ENCODE measurements around the gene CDH4. TPM values are rescaled to one million over a fixed set of nuclear protein-coding genes. Genes with fewer than 3 reads are reported as not detected.

CDH4 gene
- total RNA-seq, 1 donor from 2014 or later, result 12.1 TPM

DNA sequence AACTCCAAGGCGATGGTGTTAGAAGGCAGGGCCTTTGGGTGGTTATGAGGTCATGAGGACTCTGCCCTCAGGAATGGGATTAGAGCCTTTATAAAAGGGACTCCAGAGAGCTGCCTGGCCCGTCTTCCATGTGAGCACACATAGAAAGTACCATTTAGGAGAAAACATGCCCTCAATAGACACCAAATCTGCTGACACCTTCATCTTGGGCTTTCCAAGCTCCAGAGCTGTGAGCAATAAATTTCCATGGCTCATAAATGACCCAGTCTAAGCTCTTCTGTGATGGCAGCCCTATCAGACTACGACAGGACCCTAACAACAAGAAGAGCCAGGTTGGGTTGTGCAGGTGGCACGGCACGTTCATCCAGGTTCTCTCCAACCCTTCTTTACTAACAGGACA lies 189.5 kb downstream of the CDH4 start:
- FAIRE-seq (no peak), DNase-seq (ENCODE audit: low read depth) (no peak)
- Histone ChIP-seq H3K36me3 (ENCODE audit: control insufficient read depth, insufficient read depth, low read length) (no peaks in the 10 kb centered on the region), H3K27me3 (ENCODE audit: control insufficient read depth, insufficient read depth, low read length) (no peaks in the 10 kb centered on the region), H3K4me3 (ENCODE audit: low read depth, low read length) (no peak overlapping the region)
- TF ChIP-seq, protein P1, sequence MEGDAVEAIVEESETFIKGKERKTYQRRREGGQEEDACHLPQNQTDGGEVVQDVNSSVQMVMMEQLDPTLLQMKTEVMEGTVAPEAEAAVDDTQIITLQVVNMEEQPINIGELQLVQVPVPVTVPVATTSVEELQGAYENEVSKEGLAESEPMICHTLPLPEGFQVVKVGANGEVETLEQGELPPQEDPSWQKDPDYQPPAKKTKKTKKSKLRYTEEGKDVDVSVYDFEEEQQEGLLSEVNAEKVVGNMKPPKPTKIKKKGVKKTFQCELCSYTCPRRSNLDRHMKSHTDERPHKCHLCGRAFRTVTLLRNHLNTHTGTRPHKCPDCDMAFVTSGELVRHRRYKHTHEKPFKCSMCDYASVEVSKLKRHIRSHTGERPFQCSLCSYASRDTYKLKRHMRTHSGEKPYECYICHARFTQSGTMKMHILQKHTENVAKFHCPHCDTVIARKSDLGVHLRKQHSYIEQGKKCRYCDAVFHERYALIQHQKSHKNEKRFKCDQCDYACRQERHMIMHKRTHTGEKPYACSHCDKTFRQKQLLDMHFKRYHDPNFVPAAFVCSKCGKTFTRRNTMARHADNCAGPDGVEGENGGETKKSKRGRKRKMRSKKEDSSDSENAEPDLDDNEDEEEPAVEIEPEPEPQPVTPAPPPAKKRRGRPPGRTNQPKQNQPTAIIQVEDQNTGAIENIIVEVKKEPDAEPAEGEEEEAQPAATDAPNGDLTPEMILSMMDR (IDR thresholded peaks at IDR 0.05; ENCODE audit: insufficient read depth, low read length, severe bottlenecking), result no peak

DNA sequence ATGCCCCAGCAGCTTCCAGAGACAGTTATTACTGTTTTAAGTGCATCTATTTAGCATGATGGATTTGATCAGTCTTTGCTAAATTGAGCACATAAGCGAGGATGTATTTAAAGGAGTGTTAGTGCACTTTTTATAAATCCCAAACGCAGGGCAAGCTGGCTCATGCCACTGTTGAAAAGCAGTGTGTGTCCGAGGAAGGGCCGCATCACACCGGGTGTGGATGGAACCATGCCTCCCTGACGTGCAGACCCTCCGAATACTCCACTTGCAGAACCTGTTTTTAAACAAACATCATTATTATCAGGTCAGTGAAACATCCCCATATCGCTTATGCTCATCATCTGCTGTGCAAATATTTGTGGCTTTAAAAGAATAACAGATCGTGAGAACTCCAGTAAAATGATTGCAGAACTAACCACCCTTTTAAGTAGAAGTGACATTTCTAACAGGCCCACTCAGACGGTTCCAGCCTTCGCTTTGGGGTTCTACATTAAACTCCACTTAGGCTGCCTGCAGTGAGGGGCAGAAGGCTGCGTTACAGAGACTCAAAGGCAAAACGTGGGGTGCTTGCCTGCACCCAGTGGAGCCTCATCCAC lies 190.1 kb downstream of the CDH4 start:
- TF ChIP-seq, protein P1 (IDR thresholded peaks at IDR 0.05; ENCODE audit: insufficient read depth, low read length, severe bottlenecking), result no peak
- H3K36me3 ChIP-seq (ENCODE audit: control insufficient read depth, insufficient read depth, low read length), result no peaks in the 10 kb centered on the region
- H3K4me3 ChIP-seq (ENCODE audit: low read depth, low read length), result no peak overlapping the region
- DNase-seq (ENCODE audit: low read depth) (no peak), FAIRE-seq (no peak)
- no peaks in the 10 kb centered on the region for H3K27me3 ChIP-seq (ENCODE audit: control insufficient read depth, insufficient read depth, low read length)

DNA sequence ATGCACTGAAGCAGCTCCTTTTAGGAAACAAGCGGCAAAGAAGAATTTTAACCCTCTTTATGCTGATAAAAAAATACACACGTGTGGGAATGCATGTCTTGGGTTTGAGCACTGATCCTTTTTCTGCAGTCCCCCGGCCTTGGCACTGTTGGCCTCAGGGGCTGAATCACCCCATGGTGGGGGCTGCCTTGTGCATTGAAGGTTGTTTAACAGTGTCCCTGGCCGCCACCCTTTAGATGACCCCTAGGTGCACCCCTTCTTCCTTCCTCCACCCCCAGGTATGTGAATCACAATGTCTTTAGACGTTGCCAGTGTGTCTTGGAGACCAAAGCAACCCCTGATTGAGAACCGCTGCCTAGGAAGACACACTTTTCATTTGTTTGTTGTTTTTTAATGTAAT lies 190.7 kb downstream of the CDH4 start:
- H3K4me3 ChIP-seq (ENCODE audit: low read depth, low read length), result no peak overlapping the region
- no peaks in the 10 kb centered on the region for H3K36me3 ChIP-seq (ENCODE audit: control insufficient read depth, insufficient read depth, low read length)
- no peak for FAIRE-seq
- TF ChIP-seq, protein P1 (IDR thresholded peaks at IDR 0.05; ENCODE audit: insufficient read depth, low read length, severe bottlenecking), result no peak
- no peak for DNase-seq (ENCODE audit: low read depth)
- no peaks in the 10 kb centered on the region for H3K27me3 ChIP-seq (ENCODE audit: control insufficient read depth, insufficient read depth, low read length)

DNA sequence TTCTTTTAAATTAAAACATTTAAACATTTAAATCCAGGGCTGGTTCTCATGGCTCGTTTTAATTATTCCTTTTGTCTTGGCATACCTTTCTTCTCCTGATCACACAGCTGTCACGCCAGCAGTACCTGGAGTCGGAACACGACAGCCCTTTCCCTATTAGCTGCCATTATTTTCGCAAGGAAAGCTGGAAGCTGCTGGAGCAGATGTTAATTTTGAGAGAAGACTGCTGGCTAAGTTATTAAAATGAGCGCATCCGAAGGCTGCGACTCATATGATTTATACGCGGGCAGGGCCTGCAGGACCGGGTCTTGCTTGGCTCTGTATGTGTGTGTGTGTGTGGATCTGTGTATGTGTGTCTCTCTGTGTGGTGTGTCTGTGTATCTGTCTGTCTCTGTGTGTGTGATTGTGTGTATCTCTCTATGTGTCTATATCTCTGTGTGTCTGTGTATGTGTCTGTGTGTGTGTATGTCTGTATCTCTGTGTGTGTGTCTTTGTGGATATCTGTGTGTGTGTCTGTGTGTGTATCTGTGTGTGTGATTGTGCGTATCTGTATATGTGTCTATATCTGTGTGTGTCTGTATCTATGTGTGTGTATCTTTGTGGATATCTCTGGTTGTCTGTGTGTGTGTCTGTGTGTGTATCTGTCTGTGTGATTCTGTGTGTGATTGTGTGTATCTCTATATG lies 191.5 kb downstream of the CDH4 start:
- no peaks in the 10 kb centered on the region for H3K36me3 ChIP-seq (ENCODE audit: control insufficient read depth, insufficient read depth, low read length)
- DNase-seq (ENCODE audit: low read depth) (no peak), FAIRE-seq (no peak)
- no peak overlapping the region for H3K4me3 ChIP-seq (ENCODE audit: low read depth, low read length)
- TF ChIP-seq, protein P1 (IDR thresholded peaks at IDR 0.05; ENCODE audit: insufficient read depth, low read length, severe bottlenecking), result no peak
- H3K27me3 ChIP-seq (ENCODE audit: control insufficient read depth, insufficient read depth, low read length), result no peaks in the 10 kb centered on the region

DNA sequence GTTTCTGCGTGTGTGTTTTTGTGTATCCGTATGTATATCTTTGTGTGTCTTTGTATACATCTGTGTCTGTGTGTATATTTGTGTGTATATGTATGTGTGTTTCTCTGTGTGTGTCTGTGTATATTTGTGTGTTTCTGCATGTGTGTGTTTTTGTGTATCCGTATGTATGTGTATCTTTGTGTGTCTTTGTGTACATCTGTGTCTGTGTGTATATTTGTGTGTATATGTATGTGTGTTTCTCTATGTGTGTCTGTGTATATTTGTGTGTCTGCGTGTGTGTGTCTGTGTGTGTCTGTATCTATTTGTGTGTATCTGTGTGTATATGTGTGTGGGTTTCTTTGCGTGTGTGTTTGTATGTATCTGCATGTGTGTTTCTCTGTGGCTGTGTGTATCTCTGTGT lies 192.6 kb downstream of the CDH4 start:
- no peak for DNase-seq (ENCODE audit: low read depth)
- H3K36me3 ChIP-seq (ENCODE audit: control insufficient read depth, insufficient read depth, low read length), result no peaks in the 10 kb centered on the region
- H3K27me3 ChIP-seq (ENCODE audit: control insufficient read depth, insufficient read depth, low read length), result no peaks in the 10 kb centered on the region
- no peak overlapping the region for H3K4me3 ChIP-seq (ENCODE audit: low read depth, low read length)
- peak; percentile 66 for FAIRE-seq
- TF ChIP-seq, protein P1 (IDR thresholded peaks at IDR 0.05; ENCODE audit: insufficient read depth, low read length, severe bottlenecking), result no peak
